ENCODE data around the gene AUTS2.

Gene AUTS2

DNA sequence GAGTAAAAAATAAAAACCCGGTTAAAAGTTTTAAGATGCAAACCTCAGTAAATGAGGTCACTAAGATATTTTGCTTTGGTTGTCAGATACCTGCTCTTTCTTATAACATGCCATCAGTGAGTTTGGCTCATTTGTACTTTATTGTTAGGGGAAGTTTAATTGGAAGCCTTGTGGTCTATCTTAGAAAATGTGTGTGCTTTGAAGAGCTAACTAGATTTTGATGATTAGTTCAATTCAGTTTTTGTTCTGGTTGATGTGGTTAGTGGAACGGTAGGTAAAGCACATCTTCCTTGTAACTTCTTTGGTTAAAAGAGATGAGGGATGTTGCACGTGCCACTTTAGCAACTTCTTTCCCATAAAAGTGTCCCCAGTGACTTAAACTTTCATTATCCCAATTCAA is 1180.3 kb downstream of the AUTS2 start:
- Histone ChIP-seq H3K27me3 (ENCODE audit: insufficient read depth, low read length, poor library complexity, severe bottlenecking) (no peaks in the 10 kb centered on the region), H3K4me2 (ENCODE audit: low read depth, low read length, poor library complexity, severe bottlenecking) (no peak overlapping the region), H3K4me1 (ENCODE audit: insufficient read depth, low read length, poor library complexity, severe bottlenecking) (no peaks in the 10 kb centered on the region), H3K9ac (ENCODE audit: low read depth, low read length, poor library complexity, severe bottlenecking) (no peak overlapping the region), H4K20me1 (ENCODE audit: insufficient read depth, low read length, poor library complexity, severe bottlenecking) (no peaks in the 10 kb centered on the region), H2AFZ (ENCODE audit: low read length) (no peak overlapping the region), H3K9me2 (replicated peaks; ENCODE audit: low read depth, low read length) (no peaks in the 10 kb centered on the region), H3F3A (ENCODE audit: low read depth) (no peaks in the 10 kb centered on the region), H3K9me3 (ENCODE audit: insufficient read depth, low read depth, low read length) (no peaks in the 10 kb centered on the region), H3K4me3 (ENCODE audit: low read length, poor library complexity, severe bottlenecking) (no peak overlapping the region), H3K36me3 (ENCODE audit: insufficient read depth, low read length) (peaks cover 93% of the 10 kb centered on the region; the same call in 1 of the 2 replicates), H3K79me2 (ENCODE audit: insufficient read depth, low read length) (no peaks in the 10 kb centered on the region)
- no peak for TF ChIP-seq EZH2phosphoT487 (IDR thresholded peaks at IDR 0.05; ENCODE audit: borderline replicate concordance)
- TF ChIP-seq, protein P1, sequence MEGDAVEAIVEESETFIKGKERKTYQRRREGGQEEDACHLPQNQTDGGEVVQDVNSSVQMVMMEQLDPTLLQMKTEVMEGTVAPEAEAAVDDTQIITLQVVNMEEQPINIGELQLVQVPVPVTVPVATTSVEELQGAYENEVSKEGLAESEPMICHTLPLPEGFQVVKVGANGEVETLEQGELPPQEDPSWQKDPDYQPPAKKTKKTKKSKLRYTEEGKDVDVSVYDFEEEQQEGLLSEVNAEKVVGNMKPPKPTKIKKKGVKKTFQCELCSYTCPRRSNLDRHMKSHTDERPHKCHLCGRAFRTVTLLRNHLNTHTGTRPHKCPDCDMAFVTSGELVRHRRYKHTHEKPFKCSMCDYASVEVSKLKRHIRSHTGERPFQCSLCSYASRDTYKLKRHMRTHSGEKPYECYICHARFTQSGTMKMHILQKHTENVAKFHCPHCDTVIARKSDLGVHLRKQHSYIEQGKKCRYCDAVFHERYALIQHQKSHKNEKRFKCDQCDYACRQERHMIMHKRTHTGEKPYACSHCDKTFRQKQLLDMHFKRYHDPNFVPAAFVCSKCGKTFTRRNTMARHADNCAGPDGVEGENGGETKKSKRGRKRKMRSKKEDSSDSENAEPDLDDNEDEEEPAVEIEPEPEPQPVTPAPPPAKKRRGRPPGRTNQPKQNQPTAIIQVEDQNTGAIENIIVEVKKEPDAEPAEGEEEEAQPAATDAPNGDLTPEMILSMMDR (conservative IDR thresholded peaks at IDR 0.05; ENCODE audit: low read length): no peak

DNA sequence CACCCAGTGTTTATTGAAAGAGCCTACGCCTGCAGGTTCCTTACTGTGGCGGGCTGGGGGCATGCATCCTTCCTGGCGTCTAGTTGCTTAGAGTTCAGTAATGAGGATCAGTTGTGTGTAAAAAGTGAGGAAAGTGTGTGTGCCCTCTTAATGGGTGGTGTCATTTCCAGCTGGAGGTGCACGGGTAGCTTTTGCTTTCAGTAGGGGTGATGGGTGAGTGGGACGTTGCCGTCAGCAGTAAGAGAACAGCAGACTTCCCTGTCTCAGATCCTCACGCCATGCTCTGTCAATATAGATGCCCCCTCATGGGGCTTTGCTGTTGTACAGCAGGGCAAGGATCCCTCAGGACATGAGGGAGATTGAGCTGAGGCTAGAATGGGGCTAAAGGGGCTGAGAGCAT is 1181.0 kb downstream of the AUTS2 start:
- Histone ChIP-seq H3K4me2 (ENCODE audit: low read depth, low read length, poor library complexity, severe bottlenecking) (no peak overlapping the region), H3K36me3 (ENCODE audit: insufficient read depth, low read length) (peaks cover 93% of the 10 kb centered on the region; the same call in 1 of the 2 replicates)

DNA sequence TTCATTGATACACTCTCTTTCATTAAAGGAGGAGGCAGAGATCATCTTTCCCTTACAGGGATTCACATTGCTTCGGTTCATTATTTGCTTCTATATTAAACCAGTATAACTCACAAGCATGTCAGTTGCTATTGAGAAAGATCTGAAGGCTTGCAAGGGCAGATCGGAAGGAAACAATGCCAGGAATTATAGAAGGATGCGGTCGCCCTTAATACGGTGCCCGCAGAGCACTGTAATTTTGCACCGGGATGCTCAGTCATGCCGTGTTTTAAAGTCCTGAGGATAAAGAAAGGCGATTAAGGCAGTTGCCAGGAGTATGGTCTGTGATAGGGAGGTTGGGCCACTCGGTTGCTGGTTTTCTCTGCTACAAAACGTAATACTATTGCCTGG is 1183.6 kb downstream of the AUTS2 start:
- no peaks in the 10 kb centered on the region for H4K20me1 ChIP-seq (ENCODE audit: insufficient read depth, low read length, poor library complexity, severe bottlenecking)
- H3K4me2 ChIP-seq (ENCODE audit: low read depth, low read length, poor library complexity, severe bottlenecking): no peak overlapping the region
- H3F3A ChIP-seq (ENCODE audit: low read depth): no peaks in the 10 kb centered on the region
- H3K4me1 ChIP-seq (ENCODE audit: insufficient read depth, low read length, poor library complexity, severe bottlenecking): no peaks in the 10 kb centered on the region
- no peak overlapping the region for H2AFZ ChIP-seq (ENCODE audit: low read length)
- H3K9me3 ChIP-seq (ENCODE audit: insufficient read depth, low read depth, low read length): no peaks in the 10 kb centered on the region
- no peak for TF ChIP-seq EZH2phosphoT487 (IDR thresholded peaks at IDR 0.05; ENCODE audit: borderline replicate concordance)
- TF ChIP-seq, protein P1 (conservative IDR thresholded peaks at IDR 0.05; ENCODE audit: low read length): no peak
- H3K27me3 ChIP-seq (ENCODE audit: insufficient read depth, low read length, poor library complexity, severe bottlenecking): no peaks in the 10 kb centered on the region
- no peaks in the 10 kb centered on the region for H3K79me2 ChIP-seq (ENCODE audit: insufficient read depth, low read length)
- H3K36me3 ChIP-seq (ENCODE audit: insufficient read depth, low read length): peaks cover 96% of the 10 kb centered on the region; the same call in 1 of the 2 replicates
- no peaks in the 10 kb centered on the region for H3K9me2 ChIP-seq (replicated peaks; ENCODE audit: low read depth, low read length)
- no peak overlapping the region for H3K4me3 ChIP-seq (ENCODE audit: low read length, poor library complexity, severe bottlenecking)
- no peak overlapping the region for H3K9ac ChIP-seq (ENCODE audit: low read depth, low read length, poor library complexity, severe bottlenecking)

More for the DNA sequence above, 1181.0 kb downstream of the AUTS2 start:
- Histone ChIP-seq H3K4me1 (ENCODE audit: insufficient read depth, low read length, poor library complexity, severe bottlenecking) (no peaks in the 10 kb centered on the region), H3F3A (ENCODE audit: low read depth) (no peaks in the 10 kb centered on the region), H3K79me2 (ENCODE audit: insufficient read depth, low read length) (no peaks in the 10 kb centered on the region), H3K9ac (ENCODE audit: low read depth, low read length, poor library complexity, severe bottlenecking) (no peak overlapping the region), H3K27me3 (ENCODE audit: insufficient read depth, low read length, poor library complexity, severe bottlenecking) (no peaks in the 10 kb centered on the region), H3K9me2 (replicated peaks; ENCODE audit: low read depth, low read length) (no peaks in the 10 kb centered on the region), H3K4me3 (ENCODE audit: low read length, poor library complexity, severe bottlenecking) (no peak overlapping the region), H3K9me3 (ENCODE audit: insufficient read depth, low read depth, low read length) (no peaks in the 10 kb centered on the region), H2AFZ (ENCODE audit: low read length) (no peak overlapping the region), H4K20me1 (ENCODE audit: insufficient read depth, low read length, poor library complexity, severe bottlenecking) (no peaks in the 10 kb centered on the region)
- no peak for TF ChIP-seq EZH2phosphoT487 (IDR thresholded peaks at IDR 0.05; ENCODE audit: borderline replicate concordance)
- TF ChIP-seq, protein P1 (conservative IDR thresholded peaks at IDR 0.05; ENCODE audit: low read length): no peak
